Stimulated activated CD8-positive, alpha-beta memory T cell treated with anti-CD3 and anti-CD28 coated beads, Interleukin-4, amount 100 ng/mL, for 24 hours (primary cell): ENCODE data around the gene ERLEC1.
"Not testable (repeated sequence)": the region's sequence is repeated elsewhere in the genome, so short reads cannot be mapped to it uniquely, and the experiment has no call there.

ENCODE experiments used
- DNase-seq: peaks from one replicate; pipeline ENCODE4 v3.0.0-alpha.2; 2020; ENCODE audit warnings: low read depth

Gene ERLEC1, protein sequence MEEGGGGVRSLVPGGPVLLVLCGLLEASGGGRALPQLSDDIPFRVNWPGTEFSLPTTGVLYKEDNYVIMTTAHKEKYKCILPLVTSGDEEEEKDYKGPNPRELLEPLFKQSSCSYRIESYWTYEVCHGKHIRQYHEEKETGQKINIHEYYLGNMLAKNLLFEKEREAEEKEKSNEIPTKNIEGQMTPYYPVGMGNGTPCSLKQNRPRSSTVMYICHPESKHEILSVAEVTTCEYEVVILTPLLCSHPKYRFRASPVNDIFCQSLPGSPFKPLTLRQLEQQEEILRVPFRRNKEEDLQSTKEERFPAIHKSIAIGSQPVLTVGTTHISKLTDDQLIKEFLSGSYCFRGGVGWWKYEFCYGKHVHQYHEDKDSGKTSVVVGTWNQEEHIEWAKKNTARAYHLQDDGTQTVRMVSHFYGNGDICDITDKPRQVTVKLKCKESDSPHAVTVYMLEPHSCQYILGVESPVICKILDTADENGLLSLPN

DNA sequence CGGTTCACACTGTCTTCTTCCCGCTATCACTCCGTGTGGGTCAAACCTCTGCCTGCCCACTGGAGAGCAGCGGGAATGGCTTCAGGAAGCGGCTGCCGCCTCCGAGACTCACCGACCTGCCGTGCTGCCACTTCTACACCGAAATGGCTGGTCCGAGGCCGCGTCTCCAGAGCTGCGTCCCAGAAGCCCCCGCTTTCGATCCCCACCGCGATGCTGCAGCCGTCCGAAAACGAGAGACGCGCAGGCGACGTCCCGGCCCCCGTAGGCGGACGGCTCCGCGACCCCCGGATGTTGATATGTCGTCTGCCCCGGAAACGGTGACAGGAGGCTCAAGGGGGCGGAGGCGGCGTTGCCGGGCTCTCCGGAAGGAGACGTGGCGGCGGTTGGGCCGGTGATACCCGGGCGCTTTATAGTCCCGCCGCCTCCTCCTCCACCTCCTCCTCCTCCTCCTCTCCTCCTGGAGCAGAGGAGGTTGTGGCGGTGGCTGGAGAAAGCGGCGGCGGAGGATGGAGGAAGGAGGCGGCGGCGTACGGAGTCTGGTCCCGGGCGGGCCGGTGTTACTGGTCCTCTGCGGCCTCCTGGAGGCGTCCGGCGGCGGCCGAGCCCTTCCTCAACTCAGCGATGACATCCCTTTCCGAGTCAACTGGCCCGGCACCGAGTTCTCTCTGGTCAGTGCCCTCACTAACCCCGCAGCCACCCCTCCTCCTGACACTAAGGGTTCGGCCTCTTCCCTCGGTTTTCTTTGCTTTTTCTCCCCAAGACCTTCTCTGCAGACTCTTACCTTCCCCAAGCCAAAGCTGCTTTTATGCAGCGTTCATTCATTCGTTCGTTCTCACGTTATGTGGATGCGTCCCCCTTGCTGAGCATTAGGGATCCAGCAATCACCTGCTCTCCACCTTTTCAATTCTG, at the start of gene ERLEC1, which contains the start of gene ASB3:
Gene ERLEC1 (plus strand): TSS at position 340 of the 909 bp plus-strand sequence. CDS start 167 bp downstream, at position 507.
Gene ASB3 (minus strand): TSS at position 249 of the 909 bp plus-strand sequence. CDS start 21,381 bp downstream, outside the sequence.
- peak; percentile 85 for DNase-seq

GRCh38 chr2:53737091-53737490, 49.8 kb upstream of the ERLEC1 start:
- DNase-seq, result no peak

DNA sequence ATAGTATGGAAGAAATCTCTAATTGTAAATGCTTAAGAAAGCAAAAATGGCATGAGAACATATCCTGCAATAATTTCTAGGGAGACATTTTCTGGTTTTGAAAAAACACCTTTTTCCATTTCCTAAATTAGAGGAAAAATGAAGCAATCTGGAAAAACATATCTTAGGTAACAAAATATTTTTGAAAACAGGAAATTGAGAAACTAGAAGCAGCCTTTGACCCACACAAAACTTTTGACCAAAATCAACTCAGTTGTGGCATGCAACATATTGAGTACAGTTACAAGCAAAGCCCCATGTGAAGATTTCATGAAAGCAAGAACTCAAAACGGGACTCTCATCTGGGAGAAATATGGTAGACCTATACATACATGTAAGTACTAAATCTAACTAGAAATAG, 47.8 kb upstream of the ERLEC1 start:
- DNase-seq, result no peak

DNA sequence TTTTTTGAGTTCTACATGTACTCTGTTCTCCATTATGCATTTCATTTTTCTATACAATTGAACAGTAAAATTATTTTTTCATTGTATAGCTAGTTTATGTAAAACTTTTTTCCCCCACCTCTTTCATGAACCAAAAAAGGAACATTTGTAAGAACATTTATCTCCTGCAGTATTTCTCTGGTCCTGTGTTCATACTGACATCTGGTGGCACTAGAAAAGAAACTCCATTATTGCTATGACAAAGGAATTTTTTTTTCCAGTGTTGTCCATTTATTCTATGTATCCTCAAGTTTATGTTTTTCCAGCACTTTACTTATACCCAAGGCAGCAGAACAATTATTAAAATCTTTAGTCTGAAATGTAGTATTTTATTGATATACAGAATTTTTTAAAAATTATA, 46.7 kb upstream of the ERLEC1 start:
- no peak for DNase-seq

DNA sequence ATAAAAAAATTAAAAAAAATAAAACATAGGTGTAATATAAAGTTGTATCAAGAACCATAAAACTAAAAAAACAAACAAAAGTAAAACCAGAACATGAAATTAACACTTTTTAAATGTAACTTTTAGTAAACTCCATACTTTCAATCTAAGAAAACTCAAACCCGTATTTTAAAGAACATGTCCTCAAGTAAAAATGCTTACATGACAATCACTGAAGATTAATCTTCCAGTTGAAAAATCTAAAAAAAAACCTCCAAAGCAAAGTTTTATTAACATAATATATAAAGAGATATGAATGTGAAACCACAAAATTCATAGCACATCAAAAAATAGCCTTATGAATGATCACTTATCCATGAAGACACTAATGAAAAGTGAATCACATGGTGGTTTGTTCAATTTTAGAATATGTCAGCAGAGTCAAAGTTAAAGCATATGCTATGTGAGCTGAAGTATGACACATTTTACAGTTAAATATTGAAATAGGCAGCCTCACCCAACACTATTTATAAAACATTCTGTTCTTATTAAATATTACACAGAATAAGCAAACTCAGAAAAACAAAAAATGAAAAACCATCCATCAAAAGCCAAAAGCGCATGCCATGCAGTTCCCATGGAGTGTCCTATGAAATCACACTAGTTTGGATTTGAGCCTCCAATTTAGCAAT, 42.3 kb upstream of the ERLEC1 start:
- no peak for DNase-seq

DNA sequence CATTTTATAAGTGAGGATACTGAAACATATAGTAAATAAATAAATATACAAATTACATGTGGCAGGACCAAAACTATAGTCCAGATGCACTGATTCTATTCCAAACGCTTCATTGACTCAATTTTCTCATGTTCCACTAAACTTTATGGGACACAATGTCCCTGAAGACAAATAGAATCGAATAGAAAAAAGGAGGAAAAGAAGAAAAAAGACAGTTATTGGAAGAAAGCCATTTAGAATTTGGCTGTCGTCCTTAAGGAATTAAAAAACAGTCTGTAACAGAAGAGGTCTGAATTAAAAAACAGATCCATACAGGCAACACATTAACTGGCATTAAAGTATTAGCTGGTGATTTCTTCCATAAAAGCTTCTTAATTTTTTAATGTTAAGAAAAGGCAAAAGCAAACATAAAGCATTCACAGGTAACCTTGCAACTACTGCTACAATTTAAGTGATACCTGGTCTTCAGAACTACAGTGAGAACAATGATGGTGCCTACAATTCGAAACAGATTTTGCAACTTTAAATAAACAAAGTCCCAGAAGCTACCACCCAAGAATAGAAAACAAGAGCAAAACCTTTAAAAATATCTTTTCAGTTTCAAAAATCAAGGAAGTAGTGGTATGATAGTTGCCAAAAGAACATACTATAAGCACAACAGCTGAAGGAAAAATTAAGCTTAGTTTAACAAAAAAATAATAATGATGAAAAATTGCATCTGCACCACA, 36.6 kb upstream of the ERLEC1 start:
- DNase-seq, result no peak

DNA sequence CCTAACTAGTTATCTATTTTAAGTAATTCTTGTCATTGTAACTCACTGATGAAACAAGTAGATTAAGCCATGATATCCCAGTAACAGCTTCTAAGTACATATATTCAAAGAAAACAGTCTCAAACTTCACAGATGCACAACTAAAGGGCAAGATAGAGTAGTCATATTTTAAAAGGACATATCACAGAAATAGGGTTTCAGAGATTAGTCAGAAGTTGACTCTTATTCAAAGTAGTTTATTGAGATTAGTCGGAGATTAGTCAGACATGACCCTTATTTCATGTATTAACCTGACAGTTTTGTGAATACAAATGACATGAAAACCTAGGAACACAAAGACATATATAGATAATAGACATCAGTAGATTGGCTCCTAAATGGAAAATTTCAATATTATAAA, 35.1 kb upstream of the ERLEC1 start:
- no peak for DNase-seq

- DNase-seq, result no peak
Observed at GRCh38 chr2:53752385-53752784, 34.5 kb upstream of the ERLEC1 start.

DNA sequence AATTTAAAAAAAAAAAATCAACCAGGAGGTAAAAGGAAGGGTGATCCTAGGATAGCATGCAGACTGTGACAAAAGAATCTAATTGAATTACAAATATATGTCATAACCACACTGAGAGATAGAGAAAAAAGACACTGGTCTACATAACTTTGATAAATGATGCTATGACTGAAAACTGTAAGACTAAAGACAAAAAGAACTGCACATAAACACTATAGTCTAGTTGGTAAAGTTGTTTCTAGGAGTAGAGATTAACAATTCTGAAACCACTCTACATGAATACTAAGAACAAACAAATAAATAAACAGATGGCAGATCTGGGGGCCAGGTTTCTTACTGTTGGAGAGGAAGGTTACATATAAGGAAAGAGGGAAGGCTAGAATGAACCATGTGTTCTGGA, 33.8 kb upstream of the ERLEC1 start:
- no peak for DNase-seq

DNA sequence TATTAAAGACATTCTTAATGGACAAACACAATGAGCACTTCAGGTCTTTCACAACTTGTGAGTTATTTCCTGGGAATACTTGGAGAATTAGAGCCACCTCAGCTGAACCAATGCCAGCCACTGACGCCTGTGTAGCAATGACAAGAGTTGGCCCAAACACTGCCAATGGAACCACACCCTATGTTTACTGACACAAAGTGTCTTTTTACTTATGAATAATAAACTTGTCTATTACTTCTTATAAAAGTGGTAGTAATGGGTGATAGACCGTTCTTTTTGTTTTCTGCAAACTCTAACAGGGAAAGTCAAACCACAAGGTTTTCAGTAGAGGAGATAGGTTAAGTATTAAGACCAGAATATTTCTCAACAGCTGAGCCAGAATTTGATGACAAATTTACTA, 31.7 kb upstream of the ERLEC1 start:
- no peak for DNase-seq

DNA sequence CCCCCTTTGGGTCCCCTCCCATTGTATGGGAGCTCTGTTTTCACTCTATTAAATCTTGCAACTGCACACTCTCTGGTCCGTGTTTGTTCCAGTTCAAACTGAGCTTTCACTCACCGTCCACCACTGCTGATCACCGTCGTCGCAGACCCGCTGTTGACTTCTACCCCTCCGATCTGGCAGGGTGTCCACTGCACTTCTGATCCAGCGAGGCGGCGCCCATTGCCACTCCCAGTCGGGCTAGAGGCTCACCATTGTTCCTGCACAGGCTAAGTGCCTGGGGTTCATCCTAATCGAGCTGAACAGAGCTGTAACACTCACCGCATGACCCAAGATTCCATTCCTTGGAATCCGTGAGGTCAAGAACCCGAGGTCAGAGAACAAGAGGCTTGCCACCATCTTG, 30.2 kb upstream of the ERLEC1 start:
- no peak for DNase-seq

GRCh38 chr2:53757206-53757605, 29.6 kb upstream of the ERLEC1 start:
- not testable (repeated sequence) for DNase-seq

DNA sequence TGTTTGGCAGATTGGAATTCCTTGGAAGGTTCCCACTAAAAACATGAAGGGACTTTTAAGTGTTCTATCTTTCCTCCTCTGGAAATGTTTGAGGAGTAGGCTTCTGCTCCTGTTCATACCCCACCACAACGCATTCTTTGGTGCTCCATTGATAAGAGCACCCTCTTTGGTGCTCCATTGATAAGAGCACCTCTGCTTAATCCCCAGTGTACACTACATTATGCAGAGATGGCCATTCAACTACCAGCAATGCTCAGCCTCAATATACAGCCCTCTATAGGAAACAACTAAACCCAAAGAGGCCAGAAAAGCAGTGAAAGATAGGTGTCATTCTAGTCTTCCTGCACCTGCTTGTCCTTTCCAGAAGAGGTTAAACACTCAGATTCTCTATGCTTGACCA, 21.1 kb upstream of the ERLEC1 start:
- DNase-seq, result no peak

DNA sequence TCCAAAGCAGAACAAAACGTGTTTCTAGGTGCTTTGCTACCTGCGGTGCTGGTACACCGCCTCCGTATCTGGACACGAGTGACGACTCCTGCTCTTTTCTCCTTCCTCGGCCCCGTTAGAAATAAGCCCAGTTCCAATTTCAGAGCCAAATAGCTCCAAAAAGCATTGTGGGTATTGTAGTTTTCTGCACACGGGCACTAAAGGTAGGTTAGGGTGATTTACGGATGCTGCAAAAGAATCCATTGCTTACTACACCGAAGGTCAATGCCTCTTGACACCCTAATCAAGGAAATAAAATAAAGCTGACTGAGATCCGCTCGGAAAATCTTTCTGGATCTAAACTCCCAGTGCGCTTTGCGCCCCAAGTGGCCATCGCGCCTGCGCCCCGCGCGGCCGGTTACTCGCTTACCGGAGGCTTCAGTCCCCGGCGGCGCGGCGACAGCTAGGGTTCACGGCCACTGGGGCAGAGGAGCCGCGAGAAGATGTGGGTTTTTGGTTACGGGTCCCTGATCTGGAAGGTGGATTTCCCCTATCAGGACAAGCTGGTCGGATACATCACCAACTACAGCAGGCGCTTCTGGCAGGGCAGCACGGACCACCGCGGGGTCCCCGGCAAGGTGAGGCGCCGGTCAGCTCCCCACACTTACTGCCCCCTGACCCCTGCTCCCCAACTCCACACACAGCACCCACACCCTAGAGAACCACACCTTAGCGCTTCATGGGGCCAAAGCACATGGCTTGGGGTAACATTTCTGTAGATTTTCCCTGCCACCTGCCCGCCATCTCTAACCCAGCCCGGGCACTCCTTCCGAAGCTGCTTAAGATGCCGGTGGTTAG, 19.2 kb upstream of the ERLEC1 start, which contains the start of gene CHAC2:
Gene CHAC2 (plus strand): TSS at position 400 of the 837 bp plus-strand sequence. CDS start 83 bp downstream, at position 483.
- DNase-seq, result peak; percentile 80

DNA sequence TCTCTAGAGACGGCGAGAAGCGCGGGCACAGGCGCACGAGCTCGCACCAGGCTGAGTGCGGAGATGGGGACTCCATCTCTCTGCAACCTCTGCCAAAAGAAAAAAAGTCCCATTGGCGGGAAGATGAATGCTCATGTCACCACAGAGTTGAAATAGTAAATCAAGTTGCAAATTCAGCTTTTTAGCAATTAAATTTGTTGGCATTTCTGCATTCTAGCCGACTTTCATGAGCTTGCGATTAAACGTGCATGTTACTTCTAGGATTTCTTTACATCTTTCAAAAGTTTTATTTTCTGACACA, 18.7 kb upstream of the ERLEC1 start:
- DNase-seq, result no peak

DNA sequence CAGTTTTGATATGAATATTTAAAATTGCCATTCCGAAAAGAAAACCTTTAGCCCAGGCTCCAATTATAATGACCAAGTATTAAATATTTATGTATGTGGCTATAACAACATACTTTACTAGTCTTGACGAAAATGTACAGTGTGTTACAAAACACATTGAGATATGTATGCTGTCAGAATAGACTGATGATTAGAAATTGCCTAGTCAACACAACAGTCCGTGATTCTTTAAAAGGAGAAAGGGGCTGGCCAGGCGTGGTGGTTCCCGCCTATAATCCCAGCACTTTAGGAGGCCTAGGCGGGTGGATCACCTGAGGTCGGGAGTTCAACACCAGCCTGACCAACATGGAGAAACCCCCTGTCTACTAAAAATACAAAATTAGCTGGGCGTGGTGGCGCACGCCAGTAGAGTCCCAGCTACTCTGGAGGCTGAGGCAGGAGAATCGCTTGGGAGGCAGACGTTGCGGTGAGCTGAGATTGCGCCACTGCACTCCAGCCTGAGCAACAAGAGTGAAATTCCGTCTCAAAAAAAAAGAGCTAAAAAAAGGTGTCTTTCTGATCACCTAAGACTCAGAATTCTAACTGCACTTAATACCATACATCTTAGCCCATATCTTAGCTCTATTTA, 17.4 kb upstream of the ERLEC1 start:
- DNase-seq, result no peak

GRCh38 chr2:53770264-53770663, 16.6 kb upstream of the ERLEC1 start:
- no peak for DNase-seq

- DNase-seq, result no peak
Observed at GRCh38 chr2:53777134-53777533, 9.7 kb upstream of the ERLEC1 start.

GRCh38 chr2:53778536-53779162, 8.2 kb upstream of the ERLEC1 start:
- DNase-seq, result no peak

DNA sequence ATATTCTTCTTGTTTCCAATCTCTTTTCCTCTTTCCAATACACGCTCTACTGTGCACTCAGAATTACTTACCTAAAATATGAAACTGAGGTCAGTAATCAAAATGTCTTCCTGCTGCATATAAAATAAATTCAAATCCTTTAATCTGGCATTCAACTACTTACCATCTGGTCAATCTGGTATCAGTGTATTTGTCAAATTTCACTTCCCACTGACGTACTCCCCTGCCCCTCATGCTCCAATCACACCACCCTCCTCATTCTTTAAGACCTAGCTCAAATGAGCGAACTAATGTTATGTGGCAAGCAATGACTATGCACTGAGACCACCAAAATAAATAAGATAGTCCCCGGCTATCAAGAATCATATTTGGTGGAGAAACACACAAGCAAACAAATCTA, 6.8 kb upstream of the ERLEC1 start:
- DNase-seq, result no peak
